ENCODE measurements around the gene FAM3C. TPM values are rescaled to one million over a fixed set of nuclear protein-coding genes. Genes with fewer than 3 reads are reported as not detected.

The FAM3C gene
- total and polyA plus RNA-seq, 2 donors (not counting 1 experiment from before 2014, with no cell fraction given): 38.7 to 75.4 TPM

GRCh38 chr7:121416533-121416932, 20.4 kb upstream of the FAM3C start:
- no peaks in the 10 kb centered on the region for H3K79me2 ChIP-seq (ENCODE audit: control insufficient read depth, insufficient read depth, low read length)
- POLR2A ChIA-PET: no interaction called here
- intact Hi-C loops (cut with micrococcal nuclease): no loop called here

GRCh38 chr7:121414436-121414835, 18.3 kb upstream of the FAM3C start:
- no peaks in the 10 kb centered on the region for H3K9me3 Mint-ChIP-seq (ENCODE audit: insufficient read depth)
- Histone ChIP-seq H4K20me1 (ENCODE audit: control insufficient read depth, insufficient read depth, low read length, poor library complexity, severe bottlenecking) (no peaks in the 10 kb centered on the region), H3K4me2 (replicated peaks; ENCODE audit: low read depth, low read length, poor library complexity, severe bottlenecking) (no peak overlapping the region), H3K79me2 (ENCODE audit: control insufficient read depth, insufficient read depth, low read length) (no peaks in the 10 kb centered on the region), H3K36me3 (replicated peaks in 1 of 2; ENCODE audit: control extremely low read depth in 1 of 2, control insufficient read depth in 1 of 2, extremely low read depth in 1 of 2, insufficient read depth in 2 of 2, low read length in 1 of 2) (no peaks in the 10 kb centered on the region), H2AFZ (ENCODE audit: insufficient read depth, low read depth, low read length, poor library complexity, severe bottlenecking) (no peak overlapping the region), H3K4me1 (ENCODE audit: control insufficient read depth in 2 of 2, insufficient read depth in 2 of 2, low read length in 2 of 2) (peaks cover 0 to 4% of the 10 kb centered on the region in 2 donors), H3K9me3 (ENCODE audit: control extremely low read depth in 1 of 3, control insufficient read depth in 2 of 3, insufficient read depth in 1 of 3, low read length in 2 of 3) (no peaks in the 10 kb centered on the region), H3K9ac (ENCODE audit: low read length) (no peak overlapping the region), H3K27me3 (replicated peaks in 1 of 4; ENCODE audit: control extremely low read depth in 1 of 4, control insufficient read depth in 3 of 4, insufficient read depth in 4 of 4, low read length in 3 of 4) (no peaks in the 10 kb centered on the region), H3K27ac (ENCODE audit: low read length in 2 of 2) (no peak overlapping the region), H3K4me3 (ENCODE audit: control extremely low read depth in 1 of 5, extremely low read depth in 1 of 5, insufficient read depth in 1 of 5, low read depth in 2 of 5, low read length in 4 of 5) (no peak overlapping the region)
- no peaks in the 10 kb centered on the region for H3K27me3 Mint-ChIP-seq
- no CpG with 5 or more reads among the region's 1 CpG for WGBS (ENCODE audit: insufficient coverage)
- no peak overlapping the region for H3K27ac Mint-ChIP-seq
- CTCF ChIA-PET: interaction anchor here (0.7 kb wide), 1 partner anchor 41 kb away, joined by 3 read pairs; no protein-coding TSS in a partner anchor
- no peak overlapping the region for H3K4me3 Mint-ChIP-seq
- POLR2A ChIA-PET: no interaction called here
- H3K4me1 Mint-ChIP-seq: peaks cover 7% of the 10 kb centered on the region
- no peak for DNase-seq
- intact Hi-C loops (cut with micrococcal nuclease): no loop called here
- TF ChIP-seq CTCF (IDR thresholded peaks at IDR 0.05) (no peak), EZH2 (IDR thresholded peaks at IDR 0.05; ENCODE audit: borderline replicate concordance, insufficient read depth, low read depth, low read length, poor library complexity, severe bottlenecking) (no peak)
- ATAC-seq (ENCODE audit: low read depth): no peak

More at GRCh38 chr7:121416533-121416932, 20.4 kb upstream of the FAM3C start:
- Histone ChIP-seq H3K4me3 (ENCODE audit: control extremely low read depth in 1 of 5, extremely low read depth in 1 of 5, insufficient read depth in 1 of 5, low read depth in 2 of 5, low read length in 4 of 5) (no peak overlapping the region), H2AFZ (ENCODE audit: insufficient read depth, low read depth, low read length, poor library complexity, severe bottlenecking) (no peak overlapping the region), H3K36me3 (replicated peaks in 1 of 2; ENCODE audit: control extremely low read depth in 1 of 2, control insufficient read depth in 1 of 2, extremely low read depth in 1 of 2, insufficient read depth in 2 of 2, low read length in 1 of 2) (no peaks in the 10 kb centered on the region), H3K4me2 (replicated peaks; ENCODE audit: low read depth, low read length, poor library complexity, severe bottlenecking) (no peak overlapping the region), H3K27ac (ENCODE audit: low read length in 2 of 2) (no peak overlapping the region), H3K4me1 (ENCODE audit: control insufficient read depth in 2 of 2, insufficient read depth in 2 of 2, low read length in 2 of 2) (no peaks in the 10 kb centered on the region), H3K9ac (ENCODE audit: low read length) (no peak overlapping the region), H3K27me3 (replicated peaks in 1 of 4; ENCODE audit: control extremely low read depth in 1 of 4, control insufficient read depth in 3 of 4, insufficient read depth in 4 of 4, low read length in 3 of 4) (no peaks in the 10 kb centered on the region), H4K20me1 (ENCODE audit: control insufficient read depth, insufficient read depth, low read length, poor library complexity, severe bottlenecking) (no peaks in the 10 kb centered on the region), H3K9me3 (ENCODE audit: control extremely low read depth in 1 of 3, control insufficient read depth in 2 of 3, insufficient read depth in 1 of 3, low read length in 2 of 3) (no peaks in the 10 kb centered on the region)
- TF ChIP-seq CTCF (IDR thresholded peaks at IDR 0.05) (no peak), EZH2 (IDR thresholded peaks at IDR 0.05; ENCODE audit: borderline replicate concordance, insufficient read depth, low read depth, low read length, poor library complexity, severe bottlenecking) (no peak)
- no peak for ATAC-seq (ENCODE audit: low read depth)
- Mint-ChIP-seq H3K4me1 (no peaks in the 10 kb centered on the region), H3K27me3 (no peaks in the 10 kb centered on the region), H3K4me3 (no peak overlapping the region), H3K27ac (no peak overlapping the region), H3K9me3 (ENCODE audit: insufficient read depth) (no peaks in the 10 kb centered on the region)
- no CpG with 5 or more reads among the region's 1 CpG for WGBS (ENCODE audit: insufficient coverage)
- no peak for DNase-seq
- CTCF ChIA-PET: no interaction called here

Data from B cell (primary cell).